A204.1 (cell line): ENCODE data around the gene NTMT2.
A peak's percentile ranks its signal among the peaks of the same experiment; 100 is the strongest.
"Not testable (repeated sequence)": the region's sequence is repeated elsewhere in the genome, so short reads cannot be mapped to it uniquely, and the experiment has no call there.

Experiments
- FAIRE-seq: peaks from 2 replicates; lab custom pipeline; 2012; peaks lifted over from hg19 to GRCh38; lab: Jason Lieb, UNC

NTMT2 gene

DNA sequence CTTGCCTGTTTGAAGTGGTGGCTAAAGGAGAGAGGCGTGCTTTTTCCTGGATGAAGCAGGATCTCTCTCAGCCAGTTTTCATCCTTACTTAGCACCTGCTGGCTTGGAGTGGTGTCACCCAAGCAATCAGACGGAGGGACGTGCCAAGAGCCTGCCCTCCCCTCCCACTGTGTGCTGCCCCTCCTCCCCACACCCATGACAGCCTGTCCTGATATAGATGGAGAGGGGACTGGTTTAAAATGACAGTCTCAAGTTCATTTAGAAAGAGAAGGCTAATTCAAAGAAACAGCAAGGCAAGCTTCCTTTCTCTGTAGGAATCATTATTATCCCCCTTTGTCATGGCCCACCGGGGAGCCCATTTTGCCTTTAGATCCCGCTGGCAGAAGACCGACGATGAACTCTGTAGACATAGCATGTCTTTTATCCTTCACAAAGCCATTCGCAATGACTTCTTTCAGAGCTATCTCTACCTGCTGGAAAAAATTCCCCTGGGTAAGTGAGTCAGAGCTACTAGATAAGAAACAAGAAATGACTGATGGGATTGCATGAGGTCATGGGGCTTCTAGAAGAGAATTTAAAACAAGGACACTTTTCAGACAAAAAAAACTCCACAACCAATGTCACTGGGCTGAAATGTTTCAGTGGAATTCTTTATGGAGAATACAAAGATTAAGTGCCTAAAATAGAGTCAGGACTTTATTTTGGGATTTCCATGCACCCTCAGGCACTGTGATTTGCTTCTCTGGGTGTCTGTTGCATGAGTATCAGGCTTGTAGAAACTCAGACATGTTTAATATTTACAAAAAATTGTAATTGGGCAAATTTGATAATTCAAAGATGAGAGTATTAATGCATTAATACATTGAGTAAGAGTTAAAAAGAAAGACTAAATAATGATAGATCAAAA is at the start of gene NTMT2:
NTMT2 (plus strand) TSS at position 190 of the 907 bp plus-strand sequence; CDS start at position 339, 149 bp downstream.
- no peak for FAIRE-seq

DNA sequence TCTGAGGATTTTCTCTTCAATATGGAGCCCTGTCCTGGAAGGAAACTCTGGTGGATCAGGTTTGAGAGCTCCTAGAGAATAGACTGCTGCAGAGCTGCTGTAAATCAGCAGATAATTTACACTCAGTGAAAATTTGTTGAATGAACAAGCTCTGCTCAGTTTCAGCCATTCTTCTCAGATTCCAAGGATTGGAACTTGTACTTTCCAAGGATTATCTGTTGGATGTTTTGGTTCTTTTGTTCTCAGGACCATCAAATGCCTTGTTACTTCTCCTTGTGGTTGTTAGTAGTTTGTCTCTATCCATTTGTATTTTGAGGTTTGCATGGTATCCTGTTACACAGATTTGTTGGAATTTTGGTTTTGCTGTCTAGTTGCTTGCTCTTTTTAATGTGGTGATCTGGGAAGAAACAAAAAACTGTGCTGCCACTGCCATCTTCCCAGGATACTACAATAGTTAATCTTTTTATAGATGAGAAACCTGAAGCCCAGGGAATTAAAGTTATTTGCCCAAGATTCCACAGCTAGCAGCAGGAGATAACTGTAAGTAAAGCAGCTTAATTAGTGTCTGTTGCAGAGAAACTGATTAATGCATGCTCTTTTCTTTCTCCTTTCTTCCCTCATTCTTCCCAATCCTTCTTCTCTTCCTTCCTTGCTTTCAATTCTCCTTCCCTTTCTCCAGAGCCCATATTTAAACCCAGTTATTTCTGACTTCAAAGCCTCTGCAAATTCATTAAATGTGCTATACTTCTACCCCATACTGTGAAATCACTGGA is 49.6 kb upstream of the NTMT2 start:
- no peak for FAIRE-seq

DNA sequence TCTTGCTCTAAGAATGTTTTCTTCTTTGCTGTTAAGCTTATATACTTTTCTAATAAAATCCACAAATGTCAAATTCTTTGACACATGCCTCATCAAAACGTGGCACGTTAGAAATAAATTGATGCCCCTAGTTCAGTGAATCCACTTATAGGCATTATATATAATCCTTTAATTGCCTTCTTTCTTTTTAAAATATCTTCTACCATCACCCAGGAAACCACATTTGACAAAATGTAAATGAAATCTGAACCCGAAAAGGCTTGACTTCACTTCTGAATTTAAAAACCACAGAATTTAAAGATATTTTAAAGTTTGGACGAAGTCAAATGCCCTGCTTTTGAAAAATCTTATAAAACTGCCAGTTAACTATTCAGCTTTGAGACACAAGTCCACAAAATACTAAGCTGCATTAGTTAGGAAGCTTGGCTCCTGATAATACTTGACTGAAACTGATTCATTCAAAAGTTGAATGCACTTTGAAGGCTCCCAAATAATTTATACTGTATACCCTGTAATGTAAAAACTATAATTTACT is 48.9 kb upstream of the NTMT2 start:
- peak; percentile 14 for FAIRE-seq

DNA sequence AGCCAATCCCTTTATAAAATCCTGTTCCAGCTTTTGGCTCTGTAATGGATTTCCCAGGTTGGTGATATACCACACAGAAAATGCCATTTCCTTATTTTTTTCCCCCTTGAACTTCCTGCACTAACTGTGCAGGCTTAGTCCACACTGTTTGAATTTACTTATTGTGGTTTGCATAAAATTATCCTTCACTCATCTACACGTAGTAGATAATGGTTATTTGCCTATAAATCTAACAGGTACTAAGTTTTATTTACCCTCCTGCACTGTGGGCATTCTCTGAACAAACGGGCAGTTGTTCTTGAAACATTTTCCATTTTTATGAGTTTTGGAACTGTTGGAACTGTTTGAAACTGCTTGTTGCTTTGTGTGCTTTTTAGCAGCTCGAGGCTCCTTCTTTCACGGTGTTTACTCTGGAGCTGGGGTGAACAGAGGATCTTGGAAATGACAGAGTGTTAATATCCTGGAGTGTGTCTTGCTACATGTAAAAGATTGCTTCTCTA is 48.3 kb upstream of the NTMT2 start:
- FAIRE-seq = no peak

DNA sequence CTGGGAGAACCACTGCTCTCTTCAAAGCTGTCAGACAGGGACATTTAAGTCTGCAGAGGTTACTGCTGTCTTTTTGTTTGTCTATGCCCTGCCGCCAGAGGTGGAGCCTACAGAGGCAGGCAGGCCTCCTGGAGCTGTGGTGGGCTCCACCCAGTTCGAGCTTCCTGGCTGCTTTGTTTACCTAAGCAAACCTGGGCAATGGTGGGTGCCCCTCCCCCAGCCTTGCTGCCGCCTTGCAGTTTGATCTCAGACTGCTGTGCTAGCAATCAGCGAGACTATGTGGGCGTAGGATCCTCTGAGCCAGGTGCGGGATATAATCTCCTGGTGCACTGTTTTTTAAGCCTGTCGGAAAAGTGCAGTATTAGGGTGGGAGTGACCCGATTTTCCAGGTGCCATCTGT is 32.6 kb upstream of the NTMT2 start:
- not testable (repeated sequence) for FAIRE-seq

DNA sequence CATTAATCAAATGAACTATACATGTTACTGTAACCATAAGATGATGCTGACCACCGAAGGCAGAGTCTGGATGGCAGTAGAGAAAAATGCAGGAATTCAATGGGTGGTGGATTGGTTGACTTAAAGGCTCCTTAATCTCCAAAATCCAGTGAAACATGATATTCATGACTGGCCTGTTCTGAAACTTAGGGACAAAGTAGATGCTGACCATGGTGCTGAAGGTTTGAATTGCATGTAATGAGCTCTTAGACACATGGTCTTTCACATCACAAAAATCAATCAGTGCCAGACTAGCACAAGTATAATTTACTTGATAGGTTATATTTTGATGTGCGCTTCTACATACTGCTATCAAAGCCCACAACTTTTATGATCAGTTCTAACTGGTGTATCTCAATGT is 30.9 kb upstream of the NTMT2 start:
- FAIRE-seq = no peak

DNA sequence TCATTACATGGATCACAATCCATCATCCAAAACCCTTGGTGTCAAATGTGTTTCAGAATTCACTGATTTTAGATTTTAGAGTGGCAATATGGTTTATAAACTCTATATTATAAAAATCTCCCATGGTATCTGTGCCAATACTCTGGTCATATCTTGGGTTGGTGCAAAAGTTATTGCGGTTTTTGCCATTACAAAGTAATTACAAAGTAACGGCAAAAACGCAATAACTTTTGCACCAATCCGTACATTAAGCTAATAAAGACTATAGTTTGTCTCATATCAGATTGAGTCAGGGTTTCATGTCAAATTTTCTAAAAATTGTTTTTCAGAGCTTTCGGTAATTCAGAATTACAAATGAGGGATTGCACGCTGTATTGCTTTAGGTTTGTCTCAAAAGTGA is 23.4 kb upstream of the NTMT2 start:
- no peak for FAIRE-seq

DNA sequence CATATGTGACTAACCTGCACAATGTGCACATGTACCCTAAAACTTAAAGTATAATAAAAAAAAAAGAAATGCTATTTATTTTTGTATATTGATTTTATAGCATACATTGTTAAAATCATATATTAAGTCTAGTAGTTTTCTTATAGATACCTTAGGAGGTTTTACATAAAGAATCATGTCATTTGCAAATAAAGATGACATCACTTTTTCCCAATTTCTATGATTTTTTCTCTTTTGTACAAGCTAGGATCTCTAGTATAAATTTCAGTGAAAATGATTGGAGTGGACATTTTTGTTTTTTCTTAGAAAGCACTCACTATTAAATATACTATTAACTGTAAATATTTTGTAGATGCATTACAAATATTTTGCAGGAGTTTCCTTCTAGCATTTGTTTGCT is 20.5 kb upstream of the NTMT2 start:
- FAIRE-seq = no peak

DNA sequence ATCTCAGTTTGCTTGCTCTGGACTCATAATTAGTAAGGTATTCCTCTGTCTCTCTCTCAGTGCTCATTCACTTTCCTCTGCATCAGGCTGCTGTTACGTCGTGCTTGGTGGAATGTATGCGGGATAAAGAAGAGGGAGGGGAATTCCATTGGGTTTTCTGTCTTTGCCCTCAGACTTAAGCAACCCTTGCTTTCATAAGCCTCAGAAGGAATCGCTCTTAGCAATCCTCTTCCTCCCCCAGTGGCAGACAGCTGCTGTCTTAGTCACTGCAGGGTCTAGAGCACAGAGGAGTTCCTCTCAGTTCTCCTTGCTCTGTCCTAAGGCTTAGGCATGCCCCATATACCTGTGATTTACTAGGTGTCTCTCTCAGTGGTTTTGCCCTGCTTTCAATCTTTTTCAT is 19.1 kb upstream of the NTMT2 start:
- no peak for FAIRE-seq

DNA sequence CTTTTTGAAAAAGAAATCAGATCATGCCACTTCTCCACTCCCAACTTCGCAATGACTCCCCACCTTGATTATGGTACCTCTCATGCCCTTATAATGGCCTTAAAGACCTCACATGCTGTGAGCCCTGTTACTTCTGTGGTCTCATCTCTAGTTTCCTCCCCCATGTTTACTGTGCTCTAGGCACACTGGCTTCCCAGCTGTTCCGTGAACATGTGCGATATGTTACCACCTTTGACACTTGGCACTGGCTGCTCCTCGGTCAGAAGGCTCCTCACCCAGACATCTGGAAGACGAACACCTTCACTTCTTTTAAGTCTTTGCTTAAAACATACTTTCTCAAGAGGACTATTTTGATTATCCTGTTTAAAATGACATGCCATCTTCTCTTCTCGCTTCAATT is 14.3 kb upstream of the NTMT2 start:
- FAIRE-seq = no peak

DNA sequence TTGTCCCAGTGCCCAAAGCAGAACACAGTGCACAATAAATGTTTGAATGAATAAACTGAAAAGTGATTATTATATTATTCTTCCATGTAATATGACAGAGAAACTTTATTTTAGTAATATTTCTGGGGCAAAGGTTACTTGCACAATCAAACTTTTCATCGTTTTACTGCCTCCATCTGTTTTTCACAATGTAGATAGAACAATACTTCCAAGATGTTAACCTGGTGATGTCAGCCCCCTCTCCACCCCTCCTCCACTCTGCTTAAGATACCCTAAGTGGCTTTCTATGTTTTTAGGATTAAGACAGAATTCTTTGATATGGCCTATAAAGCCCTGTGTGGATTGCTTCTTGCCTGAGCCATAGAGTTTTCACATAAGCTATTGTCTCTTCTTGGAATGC is 13.8 kb upstream of the NTMT2 start:
- no peak for FAIRE-seq

DNA sequence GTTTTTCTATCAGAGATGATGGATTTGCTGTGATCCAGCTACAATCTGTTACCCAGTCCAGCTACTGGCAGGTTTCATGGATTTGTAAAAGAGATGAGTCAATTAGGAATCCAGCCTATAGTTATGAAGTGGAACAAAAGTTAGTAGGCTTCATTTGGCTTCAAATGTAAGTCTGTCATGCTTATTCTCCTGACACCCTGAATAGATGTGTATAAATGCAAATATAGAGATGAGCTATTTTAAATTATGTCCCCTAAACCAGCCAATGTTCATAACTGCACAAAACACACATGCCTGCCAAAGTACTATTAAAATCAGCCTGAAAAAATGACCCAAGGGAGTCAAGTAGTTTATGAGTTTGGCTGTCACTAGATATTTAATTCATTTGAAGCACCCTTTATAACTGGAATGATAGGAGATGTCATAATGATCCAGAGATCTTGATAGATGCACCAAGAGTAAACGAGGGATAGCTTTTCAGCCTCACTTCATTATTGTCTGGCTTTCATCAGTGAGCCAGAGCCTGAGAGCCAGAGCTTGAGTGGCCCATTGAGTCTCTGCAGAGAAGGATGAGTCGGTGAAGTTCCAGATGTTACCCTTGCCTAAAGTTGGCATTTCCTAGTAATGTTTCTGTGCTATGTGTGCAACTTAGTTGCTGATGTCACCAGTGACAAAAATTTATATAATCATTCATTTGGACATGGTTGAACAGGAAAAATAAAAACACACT is 11.8 kb upstream of the NTMT2 start:
- FAIRE-seq = no peak

DNA sequence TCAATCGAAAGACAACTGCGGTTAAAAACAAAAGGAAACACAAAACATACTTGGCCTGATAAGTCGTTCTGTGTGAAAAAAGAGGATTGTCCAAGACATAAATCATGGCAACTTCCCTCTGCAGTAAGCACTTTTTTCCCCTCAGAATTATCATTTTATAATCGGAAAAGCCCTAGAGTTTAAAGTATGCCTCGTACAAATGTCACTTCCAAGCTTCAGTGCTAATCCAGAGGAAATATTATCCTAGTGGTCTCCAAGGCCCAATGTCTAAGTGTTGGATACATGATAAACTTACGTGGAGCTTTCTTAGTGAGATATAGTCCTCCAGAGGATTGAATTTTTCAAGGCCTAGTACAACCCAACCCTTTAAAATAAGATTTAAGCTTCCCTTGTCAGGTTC is 11.2 kb upstream of the NTMT2 start:
- no peak for FAIRE-seq

DNA sequence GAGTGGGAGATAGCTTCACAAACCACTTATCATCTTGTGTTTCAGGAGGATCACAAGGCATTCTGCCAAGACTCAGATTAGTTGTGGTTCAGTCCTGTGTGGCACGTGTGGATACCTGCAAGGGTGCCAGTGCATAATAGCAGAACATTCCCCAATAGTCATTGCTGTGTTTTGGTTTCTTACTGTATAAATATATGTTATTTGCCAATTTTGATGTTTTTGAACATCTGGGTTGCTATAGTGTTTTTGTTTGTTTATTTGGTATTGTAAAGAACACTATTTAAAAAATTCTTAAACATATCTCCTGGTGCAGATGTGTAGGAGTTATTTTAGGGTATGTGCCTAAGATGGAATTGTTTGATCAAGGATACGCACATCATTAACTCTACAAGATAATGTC is 5.4 kb upstream of the NTMT2 start:
- FAIRE-seq = no peak

DNA sequence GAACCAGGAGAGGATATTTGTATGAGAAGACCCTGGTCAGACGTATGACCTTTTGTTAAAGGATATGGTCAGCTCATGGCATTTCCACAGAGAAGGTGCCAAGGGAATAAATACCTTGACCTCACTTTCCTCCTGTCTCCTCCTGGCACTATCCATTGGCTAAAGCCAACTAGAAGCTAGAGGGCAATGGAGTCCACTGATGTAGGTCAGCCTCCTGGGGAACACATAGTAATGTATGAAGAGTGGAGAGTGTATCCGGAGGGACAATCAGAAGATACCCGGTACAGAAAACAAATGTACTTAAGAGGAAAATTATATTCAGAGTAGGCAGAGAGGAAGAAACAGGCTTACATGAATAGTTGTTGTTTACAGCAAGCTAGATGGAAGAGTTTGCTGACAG is 698 bp upstream of the NTMT2 start:
- no peak for FAIRE-seq

DNA sequence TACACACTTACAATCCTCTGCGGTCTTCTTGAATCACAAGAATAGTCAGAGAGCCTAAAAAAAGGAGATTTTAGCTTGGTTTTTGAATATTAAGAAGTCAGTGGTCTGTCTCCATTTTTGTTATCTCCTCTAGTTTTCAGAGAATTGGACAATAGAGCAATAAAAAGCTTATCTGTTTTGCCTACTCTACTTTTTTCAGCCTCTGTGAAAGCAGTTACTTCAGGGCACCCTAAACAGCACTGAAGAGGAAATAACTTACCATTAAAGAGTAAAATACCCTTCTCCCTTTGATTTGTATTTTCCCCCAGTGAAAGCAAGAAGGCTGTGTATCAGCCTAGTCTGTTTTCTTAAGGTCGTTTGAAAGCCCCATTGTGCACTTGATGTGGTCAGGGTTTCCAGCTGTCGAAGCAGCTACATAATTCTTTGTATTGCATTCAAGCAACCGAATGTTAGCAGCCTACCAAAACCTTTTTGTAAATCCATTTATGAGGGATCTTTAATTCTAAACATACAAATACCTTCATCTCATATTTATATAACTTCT is 1.0 kb downstream of the NTMT2 start:
- FAIRE-seq = no peak

DNA sequence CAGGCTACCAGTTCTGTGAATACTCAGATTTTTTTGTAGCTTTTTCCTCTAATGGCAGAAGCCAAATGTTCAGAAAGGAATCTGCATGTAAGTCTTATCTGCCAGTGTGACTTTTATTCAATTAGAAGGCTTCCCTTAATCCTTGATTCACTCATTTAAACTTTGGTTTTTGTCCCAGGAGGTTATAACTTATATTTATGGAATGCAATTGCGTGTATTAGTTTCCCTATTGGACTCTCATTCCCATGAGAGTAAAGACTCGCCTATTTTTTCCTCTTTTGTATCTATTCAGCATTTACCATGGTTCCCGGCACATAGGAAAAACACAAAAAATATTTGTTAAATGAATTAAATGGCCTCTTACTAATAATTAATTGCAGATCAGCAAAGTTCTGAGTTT is 3.5 kb downstream of the NTMT2 start:
- FAIRE-seq = no peak

DNA sequence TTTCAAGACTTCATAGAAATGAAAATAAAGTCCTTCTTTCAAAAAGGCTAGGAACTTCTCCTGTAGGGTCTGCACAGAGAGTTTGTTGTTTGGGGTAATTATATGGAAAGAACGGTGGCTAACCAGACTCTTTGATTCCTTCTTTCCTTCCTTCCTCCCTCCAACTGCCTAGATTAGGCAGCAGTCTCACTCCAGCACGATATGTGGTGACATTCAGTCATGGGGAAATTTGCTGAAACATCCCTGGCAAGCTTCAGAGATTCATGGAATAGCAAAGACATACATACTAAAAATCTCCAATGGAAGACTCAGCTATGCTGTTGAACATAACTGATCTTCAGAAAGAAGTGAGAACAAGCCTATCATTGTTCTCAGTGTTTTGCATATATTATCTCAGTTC is 4.3 kb downstream of the NTMT2 start:
- FAIRE-seq = no peak

DNA sequence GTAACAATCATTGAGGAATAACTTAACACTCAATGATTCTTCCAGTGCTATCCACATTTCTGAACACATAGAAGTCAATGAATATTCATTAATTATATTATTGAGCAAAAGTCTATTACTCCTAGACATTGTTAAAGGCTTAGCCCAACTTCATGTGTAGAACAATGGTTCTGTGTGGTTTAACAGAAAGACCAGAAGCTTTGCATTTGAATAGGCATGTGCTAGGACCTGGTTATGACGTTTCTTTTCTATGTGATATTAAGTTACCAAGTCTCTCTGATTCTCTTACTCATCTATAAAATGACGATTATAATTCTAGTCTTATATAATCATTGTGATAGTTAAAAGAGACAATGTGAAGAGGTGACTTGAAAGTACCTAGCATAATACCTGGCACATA is 5.2 kb downstream of the NTMT2 start:
- no peak for FAIRE-seq

DNA sequence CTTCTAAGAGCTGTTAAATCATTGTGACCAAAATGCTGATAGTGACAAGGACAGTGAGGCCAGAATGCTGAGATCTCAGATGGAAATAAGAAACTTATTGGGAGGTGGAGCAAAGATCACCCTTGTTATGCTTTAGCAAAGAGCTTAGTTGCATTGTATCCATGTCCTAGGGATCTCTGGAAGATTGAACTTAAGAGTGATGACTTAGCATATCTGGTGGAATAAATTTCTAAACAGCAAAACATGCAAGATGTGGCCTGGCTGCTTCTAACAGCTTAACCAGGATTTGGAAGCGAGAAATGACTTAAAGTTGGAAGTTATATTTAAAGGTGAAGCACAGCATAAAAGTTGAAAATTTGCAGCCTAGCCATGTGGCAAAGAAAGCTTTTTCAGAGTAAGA is 7.7 kb downstream of the NTMT2 start:
- FAIRE-seq = no peak

DNA sequence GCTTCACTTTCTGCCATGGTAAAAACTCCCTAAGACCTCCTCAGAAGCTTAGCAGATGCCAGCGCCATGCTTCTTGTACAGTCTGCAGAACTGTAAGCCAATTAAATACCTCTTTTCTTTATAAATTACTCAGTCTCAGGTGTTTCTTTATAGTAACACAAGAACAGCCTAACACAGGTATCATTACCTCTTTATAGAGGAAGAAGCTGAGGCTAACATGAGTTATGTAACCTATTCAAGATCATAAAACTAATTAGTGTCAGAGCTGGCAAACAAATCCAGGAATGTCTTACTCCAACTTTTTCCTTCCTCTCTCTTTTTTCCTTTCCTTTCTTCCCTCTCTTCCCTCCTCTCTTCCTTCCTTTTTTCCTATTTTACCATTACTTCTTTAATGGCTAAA is 9.3 kb downstream of the NTMT2 start:
- FAIRE-seq = no peak

DNA sequence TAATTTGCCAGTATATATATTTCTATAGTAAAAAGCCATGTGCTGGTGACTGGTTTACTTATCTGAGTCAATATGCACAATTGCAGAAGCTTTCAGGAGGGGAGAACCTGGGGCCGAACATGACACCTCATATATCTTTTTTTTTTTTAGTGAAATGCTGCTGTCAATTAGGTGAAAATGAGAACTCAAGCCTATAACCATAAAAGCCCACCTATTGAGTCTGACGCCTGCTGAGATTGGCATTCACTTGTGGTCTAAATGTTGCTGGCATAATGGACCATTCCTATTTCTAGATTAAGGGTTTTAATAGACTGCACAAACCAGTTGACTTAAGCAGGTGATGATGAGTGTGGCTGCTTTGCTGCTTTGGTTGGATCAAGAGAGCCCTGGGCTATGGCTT is 10.8 kb downstream of the NTMT2 start:
- no peak for FAIRE-seq
